Measurements from ENCODE around the gene RBM26.
A peak's percentile ranks its signal among the peaks of the same experiment; 100 is the strongest.

The RBM26 gene, protein sequence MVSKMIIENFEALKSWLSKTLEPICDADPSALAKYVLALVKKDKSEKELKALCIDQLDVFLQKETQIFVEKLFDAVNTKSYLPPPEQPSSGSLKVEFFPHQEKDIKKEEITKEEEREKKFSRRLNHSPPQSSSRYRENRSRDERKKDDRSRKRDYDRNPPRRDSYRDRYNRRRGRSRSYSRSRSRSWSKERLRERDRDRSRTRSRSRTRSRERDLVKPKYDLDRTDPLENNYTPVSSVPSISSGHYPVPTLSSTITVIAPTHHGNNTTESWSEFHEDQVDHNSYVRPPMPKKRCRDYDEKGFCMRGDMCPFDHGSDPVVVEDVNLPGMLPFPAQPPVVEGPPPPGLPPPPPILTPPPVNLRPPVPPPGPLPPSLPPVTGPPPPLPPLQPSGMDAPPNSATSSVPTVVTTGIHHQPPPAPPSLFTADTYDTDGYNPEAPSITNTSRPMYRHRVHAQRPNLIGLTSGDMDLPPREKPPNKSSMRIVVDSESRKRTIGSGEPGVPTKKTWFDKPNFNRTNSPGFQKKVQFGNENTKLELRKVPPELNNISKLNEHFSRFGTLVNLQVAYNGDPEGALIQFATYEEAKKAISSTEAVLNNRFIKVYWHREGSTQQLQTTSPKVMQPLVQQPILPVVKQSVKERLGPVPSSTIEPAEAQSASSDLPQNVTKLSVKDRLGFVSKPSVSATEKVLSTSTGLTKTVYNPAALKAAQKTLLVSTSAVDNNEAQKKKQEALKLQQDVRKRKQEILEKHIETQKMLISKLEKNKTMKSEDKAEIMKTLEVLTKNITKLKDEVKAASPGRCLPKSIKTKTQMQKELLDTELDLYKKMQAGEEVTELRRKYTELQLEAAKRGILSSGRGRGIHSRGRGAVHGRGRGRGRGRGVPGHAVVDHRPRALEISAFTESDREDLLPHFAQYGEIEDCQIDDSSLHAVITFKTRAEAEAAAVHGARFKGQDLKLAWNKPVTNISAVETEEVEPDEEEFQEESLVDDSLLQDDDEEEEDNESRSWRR

DNA sequence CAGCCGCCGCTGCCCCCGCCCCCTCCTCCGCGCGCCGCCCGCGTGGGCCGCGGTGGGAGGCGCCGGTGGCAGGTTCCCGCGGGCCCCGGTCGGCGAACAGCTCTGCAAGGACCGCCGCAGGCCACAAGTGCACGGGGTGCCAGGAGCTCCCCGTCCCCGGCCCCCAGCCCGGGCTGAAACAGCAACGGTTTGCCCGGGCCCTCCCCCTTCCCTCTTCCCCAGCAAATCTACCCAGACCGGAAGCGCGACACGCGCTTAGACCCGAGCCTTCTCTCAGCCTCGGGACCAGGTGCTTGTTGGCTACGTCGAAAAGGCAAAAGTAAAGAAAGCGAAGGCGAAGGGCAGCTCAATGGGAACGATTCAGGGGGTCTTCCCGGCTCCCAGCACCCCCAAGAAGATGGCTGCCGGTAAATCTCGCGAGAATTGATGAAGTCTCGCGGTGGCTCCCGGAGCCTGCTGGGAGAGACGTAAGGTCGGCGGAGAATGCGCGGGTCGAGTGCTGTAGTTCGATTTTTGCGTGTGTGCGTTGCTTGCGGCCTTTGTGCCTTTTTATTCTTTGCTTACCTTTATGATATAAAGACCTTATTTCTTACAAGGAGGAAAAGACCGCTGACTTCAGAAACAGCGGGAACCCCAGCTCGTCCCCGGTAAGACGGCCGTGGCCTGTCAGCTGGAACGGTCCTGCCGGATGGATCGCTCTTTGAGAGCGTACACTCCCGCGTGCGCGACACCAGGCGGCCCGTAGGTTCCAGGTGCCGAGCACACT lies at the start of gene RBM26:
Gene RBM26 (minus strand): TSS at position 425 of the 766 bp plus-strand sequence. CDS start 481 bp downstream, outside the sequence.
- peak; percentile 71 to 94 (median 77) for DNase-seq (ENCODE audit: low read depth in 2 of 3, low spot score in 2 of 3)

DNA sequence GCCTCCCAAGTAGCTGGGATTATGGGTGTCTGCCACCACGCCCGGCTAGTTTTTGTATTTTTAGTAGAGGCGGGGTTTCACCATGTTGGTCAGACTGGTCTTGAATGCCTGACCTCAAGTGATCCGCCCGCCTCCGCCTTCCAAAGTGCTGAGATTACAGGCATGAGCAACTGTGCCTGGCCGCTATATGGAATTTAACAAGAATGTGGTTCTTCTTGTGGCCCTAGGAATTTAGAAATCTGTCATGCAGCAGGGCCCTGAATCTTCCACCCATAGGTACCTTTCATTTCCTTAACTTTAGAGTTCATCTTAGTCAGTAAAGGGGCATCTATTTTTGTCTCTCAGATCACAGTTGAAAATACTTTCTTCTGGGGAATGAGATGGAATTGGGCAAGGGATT lies 49.3 kb upstream of the RBM26 start:
- DNase-seq (ENCODE audit: low read depth in 2 of 3, low spot score in 2 of 3) = no peak

DNA sequence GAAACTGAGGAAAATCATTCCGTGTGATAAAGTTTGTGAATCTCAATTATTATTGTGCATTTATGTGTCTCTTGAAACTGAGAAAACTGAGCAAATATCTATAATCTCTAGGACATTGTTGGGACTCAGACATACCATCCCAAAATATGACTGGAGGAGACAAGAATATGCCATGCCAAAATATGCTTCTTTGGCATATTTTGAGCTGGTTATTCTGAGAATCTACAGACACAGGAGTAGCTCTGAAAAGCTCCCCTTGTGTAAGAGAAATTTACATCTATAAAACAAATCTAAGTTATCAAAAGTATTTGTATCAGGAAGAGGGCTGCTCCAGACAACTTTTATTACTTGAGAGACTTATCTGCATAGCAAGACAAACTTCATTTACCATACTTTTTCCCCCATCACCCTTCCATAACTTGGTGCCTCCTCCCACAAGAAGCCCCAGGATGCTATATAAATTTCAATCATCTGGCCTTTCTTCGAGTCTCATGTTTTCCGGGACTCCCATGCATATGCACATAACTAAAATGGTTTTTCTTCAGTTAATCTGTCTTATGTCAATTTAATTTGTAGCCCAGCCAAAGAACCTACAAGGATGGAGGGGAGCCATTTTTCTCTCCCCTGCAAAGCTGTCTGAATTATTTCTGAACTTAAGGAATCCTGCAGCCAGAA lies 46.3 kb upstream of the RBM26 start:
- DNase-seq (ENCODE audit: low read depth in 2 of 3, low spot score in 2 of 3) = no peak

DNA sequence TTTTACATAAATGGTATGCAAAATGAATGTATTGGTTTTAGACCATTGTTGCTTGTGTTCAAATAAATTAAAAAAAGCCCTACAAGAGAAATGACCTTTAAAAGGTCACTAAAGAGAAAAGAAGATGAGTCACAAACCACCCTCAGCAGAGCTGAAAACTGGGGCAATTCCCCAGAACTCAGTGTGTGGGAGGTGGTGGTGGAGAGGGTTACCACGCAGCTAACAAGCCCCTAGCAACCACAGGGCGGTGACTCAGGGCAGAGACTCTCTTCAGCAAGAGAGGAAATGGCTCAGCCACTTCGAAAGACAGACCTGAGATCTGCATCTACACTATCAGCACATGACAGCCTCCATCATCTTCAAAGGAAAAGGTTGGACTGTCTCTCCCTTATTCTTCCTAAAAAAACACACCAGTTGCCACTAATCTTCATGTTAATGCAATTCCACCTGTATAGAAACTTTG lies 45.5 kb upstream of the RBM26 start:
- peak; percentile 43 to 80 (median 77) for DNase-seq (ENCODE audit: low read depth in 2 of 3, low spot score in 2 of 3)

DNA sequence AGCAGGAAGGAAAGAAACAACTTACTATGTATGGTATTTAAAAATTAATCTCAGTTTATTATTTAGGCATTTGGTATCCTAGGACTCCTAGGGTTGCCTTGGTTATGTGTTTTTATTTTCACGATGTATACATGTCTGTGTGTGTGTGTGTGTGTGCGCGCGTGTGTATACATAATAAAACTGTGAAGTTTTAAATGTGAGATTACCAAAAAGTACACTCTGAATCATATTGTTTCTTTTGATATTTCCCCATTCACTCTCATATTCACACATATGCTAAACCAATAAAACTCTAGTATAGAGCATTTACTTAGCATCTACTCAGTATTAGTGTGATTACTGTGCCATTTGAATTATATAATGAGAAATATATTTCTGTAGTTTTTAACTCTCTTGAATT lies 44.1 kb upstream of the RBM26 start:
- DNase-seq (ENCODE audit: low read depth in 2 of 3, low spot score in 2 of 3) = no peak

DNA sequence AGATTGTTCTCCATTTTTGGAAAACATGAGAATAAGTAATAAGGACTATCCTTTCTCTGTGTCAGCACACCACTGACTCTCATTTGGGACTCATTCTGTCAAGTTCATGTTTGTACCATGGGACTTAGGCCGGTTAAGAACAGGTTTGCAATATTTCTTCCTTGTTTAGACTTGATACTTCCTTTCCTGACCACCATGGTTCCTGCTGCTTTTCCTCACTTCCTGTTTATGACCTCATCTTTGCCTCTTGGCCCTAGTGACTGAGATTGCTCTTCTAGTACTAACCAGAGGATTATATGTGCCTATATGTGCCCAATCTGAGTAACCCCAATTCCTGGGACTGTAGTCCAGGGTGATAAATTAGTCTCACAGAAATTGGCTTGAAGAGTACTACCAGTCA lies 42.4 kb upstream of the RBM26 start:
- no peak for DNase-seq (ENCODE audit: low read depth in 2 of 3, low spot score in 2 of 3)

DNA sequence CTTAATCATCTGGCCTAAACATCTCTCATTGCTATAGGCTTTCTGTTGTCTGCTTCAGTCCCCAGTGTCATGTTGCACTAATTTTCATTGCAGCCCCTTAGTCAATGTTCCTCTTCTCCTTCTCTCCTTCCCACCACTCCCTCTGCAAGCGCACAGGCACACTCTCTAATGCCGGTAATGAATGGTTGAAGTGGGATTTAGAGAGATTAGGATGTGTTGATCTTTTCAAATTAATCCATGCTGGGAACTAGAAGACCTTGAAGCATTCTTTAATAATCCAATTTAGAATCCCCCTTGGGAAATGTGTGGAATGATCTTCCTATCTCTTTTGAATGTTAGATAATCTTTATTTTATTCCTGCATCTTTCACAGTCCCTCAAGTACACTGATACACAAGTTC lies 41.7 kb upstream of the RBM26 start:
- DNase-seq (ENCODE audit: low read depth in 2 of 3, low spot score in 2 of 3) = no peak

DNA sequence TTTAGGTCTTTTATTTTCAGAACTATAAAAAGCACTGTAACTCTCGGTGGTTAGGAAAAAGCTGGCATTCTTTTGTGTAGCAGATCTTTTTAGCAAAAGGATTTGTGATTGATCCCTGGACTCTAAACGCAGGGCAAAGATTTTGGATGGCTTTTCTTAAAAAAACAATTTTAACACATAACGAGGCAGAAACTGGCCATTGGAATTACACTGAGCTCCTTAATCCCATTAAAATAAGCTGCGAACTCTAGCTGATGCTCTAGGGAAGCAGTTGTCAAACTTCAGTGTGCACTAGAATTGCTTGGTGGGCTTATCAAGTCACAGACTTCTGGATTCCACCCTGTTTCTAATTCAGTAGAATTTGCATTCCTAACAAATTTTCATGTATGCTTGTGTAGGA lies 41.1 kb upstream of the RBM26 start:
- DNase-seq (ENCODE audit: low read depth in 2 of 3, low spot score in 2 of 3) = no peak

DNA sequence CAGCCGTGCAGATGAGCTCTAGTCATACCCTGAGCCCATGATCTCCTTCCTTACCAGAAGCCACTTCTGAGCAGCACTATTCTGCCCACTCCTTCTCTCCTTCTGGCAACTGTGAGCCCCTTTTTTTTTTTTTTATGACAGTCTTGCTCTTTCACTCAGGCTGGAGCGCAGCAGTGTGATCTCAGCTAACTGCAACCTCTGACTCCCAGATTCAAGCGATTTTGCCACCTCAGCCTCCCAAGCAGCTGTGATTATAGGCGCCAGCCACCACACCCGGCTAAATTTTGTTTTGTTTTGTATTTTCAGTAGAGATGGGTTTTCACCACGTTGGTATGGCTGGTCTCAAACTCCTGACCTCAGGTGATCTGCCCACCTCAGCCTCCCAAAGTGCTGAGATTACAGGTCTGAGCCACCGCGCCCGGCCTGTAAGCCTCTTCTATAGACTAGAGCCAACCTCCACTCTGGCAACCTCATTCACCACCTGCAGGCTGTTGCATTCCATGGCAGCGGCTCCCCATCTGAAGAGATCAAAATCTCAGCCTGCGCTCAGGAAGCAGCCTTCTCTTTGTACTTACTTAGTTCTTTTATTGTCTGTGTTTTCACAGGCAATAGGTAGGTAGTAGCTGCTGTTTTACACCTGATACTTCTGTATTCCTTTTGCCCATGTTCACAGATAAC lies 40.1 kb upstream of the RBM26 start:
- DNase-seq (ENCODE audit: low read depth in 2 of 3, low spot score in 2 of 3) = no peak

DNA sequence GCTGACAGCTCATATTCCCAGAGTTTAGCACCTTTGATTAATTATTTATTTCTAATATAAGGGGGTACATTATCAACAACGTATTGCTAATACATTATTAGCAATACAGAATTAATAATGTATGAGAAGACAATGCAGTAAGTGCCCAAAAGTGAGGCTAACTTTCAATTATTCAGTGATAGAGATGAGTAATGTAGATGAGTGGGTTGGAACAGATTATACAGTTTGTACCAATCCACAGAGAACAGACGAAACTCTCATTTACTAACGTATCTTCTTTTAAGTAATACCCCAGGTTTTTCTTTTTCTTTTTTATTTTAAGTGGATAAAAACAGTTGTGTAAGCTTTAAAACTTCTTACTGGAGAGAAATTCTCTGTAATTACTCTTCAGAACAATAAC lies 36.7 kb upstream of the RBM26 start:
- DNase-seq (ENCODE audit: low read depth in 2 of 3, low spot score in 2 of 3) = no peak

DNA sequence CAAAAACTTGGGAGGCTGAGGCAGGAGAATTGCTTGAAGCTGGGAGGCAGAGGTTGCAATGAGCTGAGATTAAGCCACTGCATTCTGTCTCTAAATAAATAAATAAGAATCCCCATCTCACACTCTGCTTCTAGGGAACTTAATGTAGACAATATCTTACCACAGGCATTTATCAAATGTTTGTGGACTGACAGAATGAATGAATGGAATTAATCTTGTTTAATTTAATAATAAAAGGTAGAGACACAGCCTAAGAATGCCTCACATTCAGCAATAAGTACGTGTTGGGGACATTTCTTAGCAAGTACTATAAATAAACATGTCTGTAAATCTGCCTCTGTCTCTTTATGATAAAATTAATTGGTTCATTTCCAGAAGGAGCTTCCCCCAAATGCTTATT lies 36.2 kb upstream of the RBM26 start:
- DNase-seq (ENCODE audit: low read depth in 2 of 3, low spot score in 2 of 3) = no peak

DNA sequence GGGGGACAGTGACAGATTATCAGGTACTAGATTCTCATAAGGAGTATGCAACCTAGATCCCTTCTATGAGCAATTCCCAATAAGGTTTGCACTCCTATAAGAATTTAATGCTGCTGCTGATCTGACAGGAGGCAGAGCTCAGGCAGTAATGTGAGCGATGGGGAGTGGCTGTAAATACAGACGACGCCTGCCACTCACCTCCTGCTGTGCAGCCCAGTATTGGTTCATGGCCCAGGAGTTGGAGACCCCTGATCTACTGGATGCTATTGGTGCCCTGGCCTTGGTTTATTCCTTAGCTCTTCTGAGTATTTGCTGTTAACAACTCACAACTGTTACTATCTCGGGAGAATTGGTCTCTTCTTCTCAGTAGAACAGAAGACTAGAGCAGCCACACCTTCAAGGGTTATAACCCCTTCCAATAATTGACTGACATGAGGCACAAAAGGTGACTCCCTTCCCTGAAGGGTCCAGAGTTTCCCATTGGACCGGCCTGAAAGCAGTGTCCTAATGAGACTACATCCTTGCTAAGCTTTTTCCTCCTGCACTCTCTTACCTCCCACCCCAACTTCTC lies 35.0 kb upstream of the RBM26 start:
- DNase-seq (ENCODE audit: low read depth in 2 of 3, low spot score in 2 of 3) = no peak

DNA sequence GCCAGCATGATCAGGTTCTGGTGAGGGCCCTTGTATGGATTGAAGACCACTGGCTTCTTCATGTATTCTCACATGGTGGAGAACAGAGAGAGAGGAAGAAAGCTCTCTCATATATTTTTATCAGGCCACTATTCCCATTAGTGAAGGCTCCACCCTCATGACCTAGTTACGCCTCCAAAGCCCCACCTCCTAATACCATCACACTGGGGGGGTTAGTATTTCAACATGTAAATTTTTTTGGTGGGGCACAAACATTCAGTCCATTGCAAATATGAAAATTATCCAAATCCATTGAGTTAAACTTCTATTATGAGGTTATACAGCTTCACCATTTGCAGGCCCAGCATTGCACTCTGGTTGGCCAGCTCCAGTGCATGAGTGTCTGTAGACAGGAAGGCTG lies 33.2 kb upstream of the RBM26 start:
- DNase-seq (ENCODE audit: low read depth in 2 of 3, low spot score in 2 of 3) = no peak

DNA sequence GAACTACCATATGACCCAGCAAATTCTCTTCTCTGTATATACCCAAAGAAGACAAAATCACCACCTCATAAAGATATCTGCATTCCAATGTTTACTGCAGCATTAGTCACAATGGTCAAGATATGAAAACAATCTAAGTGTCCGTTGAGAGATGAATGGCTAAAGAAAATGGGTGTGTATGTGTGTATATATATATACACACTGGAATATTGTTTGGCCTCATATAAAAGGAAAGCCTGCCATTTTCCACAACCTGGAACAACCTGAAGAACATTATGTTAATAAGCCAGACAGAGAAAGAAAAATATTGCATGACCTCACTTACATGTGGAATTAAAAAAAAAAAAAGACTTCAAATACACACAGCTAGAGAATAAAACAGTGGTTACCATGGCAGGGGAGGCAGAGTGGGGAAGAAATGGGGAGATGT lies 29.5 kb upstream of the RBM26 start:
- DNase-seq (ENCODE audit: low read depth in 2 of 3, low spot score in 2 of 3) = no peak

DNA sequence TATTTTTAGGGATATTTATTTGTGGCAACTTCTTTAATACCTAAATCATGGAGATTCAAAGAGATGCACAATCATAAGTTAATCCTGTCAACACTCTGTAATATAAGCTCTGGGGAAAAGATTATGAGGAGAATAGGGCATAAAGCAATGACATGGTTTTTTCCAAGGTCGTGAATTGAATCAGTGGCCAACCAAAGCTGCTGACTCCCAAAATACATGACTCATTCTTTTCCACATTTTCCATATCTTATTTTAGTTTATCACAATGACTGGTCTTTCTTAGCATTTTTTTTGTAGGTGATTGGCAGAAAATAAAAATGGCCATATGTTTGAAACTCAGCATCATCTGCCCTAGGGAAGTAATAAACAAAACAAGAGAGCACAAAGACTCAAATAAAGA lies 28.5 kb upstream of the RBM26 start:
- DNase-seq (ENCODE audit: low read depth in 2 of 3, low spot score in 2 of 3) = no peak

DNA sequence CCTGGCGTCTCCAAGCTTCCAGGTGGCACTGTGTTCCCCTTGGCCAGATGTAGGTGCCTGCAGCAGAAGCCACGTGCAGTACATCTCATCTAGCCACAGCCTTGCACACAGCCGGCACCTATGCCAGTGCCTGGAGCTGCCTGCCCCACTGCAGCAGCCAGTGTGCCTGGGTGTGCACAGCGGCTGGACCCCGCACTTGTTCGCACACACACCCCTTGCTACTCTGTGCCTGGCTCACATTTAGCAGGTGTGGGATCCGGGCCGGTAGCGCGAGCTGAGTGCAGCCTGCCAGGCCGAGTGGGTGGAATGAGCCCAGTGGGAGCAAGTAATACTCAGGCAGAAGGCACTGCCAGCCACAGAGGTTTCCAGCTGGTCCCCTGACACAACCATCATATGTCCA lies 26.9 kb upstream of the RBM26 start:
- no peak for DNase-seq (ENCODE audit: low read depth in 2 of 3, low spot score in 2 of 3)

DNA sequence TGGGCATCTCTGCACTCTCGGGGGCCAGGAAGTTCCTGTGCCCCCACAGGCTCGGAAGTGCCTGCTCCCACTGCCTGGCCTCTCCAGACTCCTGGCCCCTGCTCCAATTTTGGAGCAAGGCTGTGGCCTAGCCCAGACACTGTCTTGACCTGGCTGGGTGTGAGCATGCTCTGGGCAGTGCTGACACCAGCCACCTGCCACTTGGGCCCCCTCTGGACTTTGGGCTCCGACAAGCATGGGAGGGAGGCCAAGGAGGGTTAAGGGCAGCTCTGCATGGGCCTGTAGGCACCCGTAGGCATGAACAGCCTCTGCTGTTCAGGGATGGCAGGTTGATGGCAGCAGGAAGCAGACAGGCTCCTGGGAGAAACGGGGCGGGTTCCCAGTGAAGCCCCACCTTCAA lies 26.0 kb upstream of the RBM26 start:
- no peak for DNase-seq (ENCODE audit: low read depth in 2 of 3, low spot score in 2 of 3)

DNA sequence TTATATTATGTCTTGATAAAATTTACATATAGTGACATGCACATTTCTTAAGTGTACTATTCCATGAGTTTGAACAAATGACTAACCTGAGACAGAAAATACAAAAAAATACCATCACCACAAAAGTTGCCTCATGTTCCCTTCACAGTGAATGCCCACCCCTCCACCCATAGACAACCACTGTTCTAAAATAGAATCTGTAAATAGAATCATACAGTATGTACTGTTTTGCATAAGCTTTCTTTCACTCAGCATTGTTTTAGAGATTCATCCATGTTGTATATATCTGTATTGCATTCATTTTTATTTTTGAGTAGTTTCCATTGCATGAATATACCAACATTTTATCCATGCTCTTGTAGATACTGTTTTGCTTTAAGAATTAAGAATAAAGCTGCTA lies 23.3 kb upstream of the RBM26 start:
- no peak for DNase-seq (ENCODE audit: low read depth in 2 of 3, low spot score in 2 of 3)

DNA sequence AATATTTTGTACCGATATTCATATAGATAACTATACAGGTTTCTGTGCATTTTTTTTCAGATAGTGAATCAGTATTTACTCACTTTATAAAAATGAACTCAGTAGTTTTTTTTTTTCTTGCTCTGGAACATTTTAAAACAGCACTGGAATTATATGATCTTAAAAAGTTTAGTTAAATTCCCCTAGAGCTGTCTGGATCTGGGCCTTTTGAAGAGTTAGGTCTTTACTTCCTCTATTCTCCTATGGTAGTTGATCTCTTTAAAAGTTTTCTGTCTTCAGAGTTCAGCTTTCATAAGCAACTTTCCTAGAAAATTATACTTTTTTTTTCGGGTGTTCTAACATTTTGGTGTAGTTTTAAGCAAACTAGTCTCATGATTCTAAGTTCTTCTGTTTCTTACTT lies 21.8 kb upstream of the RBM26 start:
- DNase-seq (ENCODE audit: low read depth in 2 of 3, low spot score in 2 of 3) = no peak

DNA sequence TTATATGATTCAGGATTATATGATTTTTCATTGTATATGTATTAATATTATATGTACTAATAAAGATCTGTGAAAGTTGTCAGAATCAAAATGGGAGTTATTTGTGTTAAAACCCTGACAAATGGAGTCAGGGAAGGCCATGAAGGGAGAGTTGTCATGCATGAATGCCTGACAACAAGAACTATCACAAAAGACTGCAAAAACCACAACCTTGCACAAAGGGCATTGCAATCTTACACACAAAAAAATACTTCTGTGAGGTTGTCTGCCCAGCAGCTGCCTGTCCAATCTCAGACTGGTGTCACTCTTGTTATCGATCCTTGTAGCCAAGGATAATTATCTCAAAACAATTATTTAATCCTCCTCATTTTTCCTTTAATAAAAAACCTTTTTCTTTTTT lies 21.2 kb upstream of the RBM26 start:
- DNase-seq (ENCODE audit: low read depth in 2 of 3, low spot score in 2 of 3) = no peak
